GM19452 (cell line): ENCODE results near the gene CCDC201.

Source experiments
- ATAC-seq: cut with Tn5 transposase; IDR thresholded peaks from one replicate; pipeline ENCODE4 v1.9.1; 2021; ENCODE audit not compliant: unreplicated experiment

The CCDC201 gene

GRCh38 chr7:45893374-45893995, 20.6 kb upstream of the CCDC201 start:
- ATAC-seq = no peak

GRCh38 chr7:45892407-45893035, 19.6 kb upstream of the CCDC201 start:
- no peak for ATAC-seq

- no peak for ATAC-seq
These were observed 18.9 kb upstream of the CCDC201 start for GRCh38 chr7:45891462-45892402.

GRCh38 chr7:45890902-45891461, 18.1 kb upstream of the CCDC201 start:
- ATAC-seq = no peak

GRCh38 chr7:45890125-45890901, 17.4 kb upstream of the CCDC201 start:
- no peak for ATAC-seq

GRCh38 chr7:45889367-45890067, 16.6 kb upstream of the CCDC201 start:
- ATAC-seq = no peak

- no peak for ATAC-seq
These were observed 16.1 kb upstream of the CCDC201 start for GRCh38 chr7:45888993-45889366.

GRCh38 chr7:45888185-45888992, 15.5 kb upstream of the CCDC201 start, which contains the start of gene IGFBP1:
Gene IGFBP1 (plus strand): TSS chr7:45888488. CDS start chr7:45888653, 165 bp downstream.
- ATAC-seq = no peak

GRCh38 chr7:45886931-45887667, 14.2 kb upstream of the CCDC201 start:
- no peak for ATAC-seq

GRCh38 chr7:45885264-45885882, 12.5 kb upstream of the CCDC201 start:
- no peak for ATAC-seq

GRCh38 chr7:45884136-45884535, 11.3 kb upstream of the CCDC201 start:
- ATAC-seq = no peak

GRCh38 chr7:45882465-45882810, 9.6 kb upstream of the CCDC201 start:
- ATAC-seq = no peak

GRCh38 chr7:45881759-45882464, 9.0 kb upstream of the CCDC201 start:
- no peak for ATAC-seq

GRCh38 chr7:45881280-45881758, 8.4 kb upstream of the CCDC201 start:
- no peak for ATAC-seq

- no peak for ATAC-seq
These were observed 7.6 kb upstream of the CCDC201 start for GRCh38 chr7:45880433-45880860.

GRCh38 chr7:45878457-45879144, 5.7 kb upstream of the CCDC201 start:
- ATAC-seq = no peak

- no peak for ATAC-seq
These were observed 3.6 kb upstream of the CCDC201 start for GRCh38 chr7:45876519-45876918.
